IMR-90 (cell line): ENCODE measurements around the gene SMOC1. TPM values are rescaled to one million over a fixed set of nuclear protein-coding genes. Genes with fewer than 3 reads are reported as not detected.

Source experiments
- ATAC-seq: fragments of 200-7000 bp; cut with Tn5 transposase; 2 replicates; pipeline ENCODE4 v1.9.1; 2020; ENCODE audit warnings: low read depth, mild to moderate bottlenecking, moderate library complexity
- BruUV-seq: library from RNA; stranded (reverse); fragments of 400-500 nt; replicated peaks from 2 replicates; lab custom pipeline; 2021; lab: Mats Ljungman, UMichigan
- CTCF ChIA-PET: fragments of 300-600 bp; formaldehyde crosslinking; extraction: SDS; loops from one replicate; lab custom pipeline; 2021; ENCODE audit warnings: antibody characterized with exemption; lab: Yijun Ruan, JAX
- POLR2A ChIA-PET: fragments of 300-600 bp; sonication (Branson Sonifier 250); formaldehyde crosslinking; loops from one replicate; lab custom pipeline; 2022; ENCODE audit warnings: antibody characterized with exemption; ENCODE audit not compliant: unreplicated experiment; lab: Charles Lee
- DNase-seq: peaks from one replicate; pipeline ENCODE4 v3.0.0; 2013
- H2AFZ ChIP-seq: replicated peaks from 2 replicates; pipeline ENCODE3; 2013; ENCODE audit warnings: low read length, mild to moderate bottlenecking; ENCODE audit not compliant: poor library complexity
- H2AK5ac ChIP-seq: 2 replicates; pipeline ENCODE4 v1.6.1; 2013; ENCODE audit warnings: low read depth, low read length, inconsistent platforms
- H2AK9ac ChIP-seq: replicated peaks from 2 replicates; pipeline ENCODE3; 2013; ENCODE audit warnings: mild to moderate bottlenecking, low read depth, low read length, moderate library complexity; ENCODE audit not compliant: poor library complexity
- H2BK120ac ChIP-seq: 2 replicates; pipeline ENCODE4 v1.6.1; 2013; ENCODE audit warnings: low read depth, low read length, inconsistent platforms
- H2BK15ac ChIP-seq: 3 replicates; pipeline ENCODE4 v1.6.1; 2013; ENCODE audit warnings: low read depth, low read length, inconsistent platforms
- H2BK20ac ChIP-seq: 2 replicates; pipeline ENCODE4 v1.6.1; 2013; ENCODE audit warnings: low read depth, mild to moderate bottlenecking, inconsistent platforms, low read length, moderate library complexity
- H2BK5ac ChIP-seq: 2 replicates; pipeline ENCODE4 v1.6.1; 2013; ENCODE audit warnings: mild to moderate bottlenecking, low read depth, low read length, inconsistent platforms; ENCODE audit not compliant: poor library complexity, severe bottlenecking
- H3K14ac ChIP-seq: replicated peaks from 2 replicates; pipeline ENCODE4 v1.6.1; 2013; ENCODE audit warnings: low read depth, low read length, inconsistent platforms
- H3K18ac ChIP-seq: 2 replicates; pipeline ENCODE4 v1.6.1; 2013; ENCODE audit warnings: low read depth, low read length, control low read depth
- H3K23ac ChIP-seq: 2 replicates; pipeline ENCODE4 v1.6.1; 2013; ENCODE audit warnings: low read depth, low read length, inconsistent platforms
- H3K27ac ChIP-seq: 2 replicates; pipeline ENCODE4 v1.5.1; 2013; ENCODE audit warnings: mild to moderate bottlenecking, control low read depth, low read length; ENCODE audit not compliant: insufficient read depth
- H3K27me3 ChIP-seq: 2 replicates; pipeline ENCODE4 v1.6.1; 2013; ENCODE audit warnings: low read length; ENCODE audit not compliant: control insufficient read depth, insufficient read depth
- H3K36me3 ChIP-seq: 2 replicates; pipeline ENCODE4 v1.6.1; 2013; ENCODE audit warnings: low read length, mixed read lengths; ENCODE audit not compliant: control insufficient read depth, insufficient read depth
- H3K4ac ChIP-seq: 2 replicates; pipeline ENCODE4 v1.6.1; 2013; ENCODE audit warnings: low read depth, low read length, inconsistent platforms
- H3K4me1 ChIP-seq: 2 replicates; pipeline ENCODE4 v1.6.1; 2013; ENCODE audit warnings: low read length, mixed read lengths; ENCODE audit not compliant: control insufficient read depth, insufficient read depth
- H3K4me2 ChIP-seq: 2 replicates; pipeline ENCODE4 v1.6.1; 2013; ENCODE audit warnings: low read depth, mild to moderate bottlenecking, control low read depth, low read length, moderate library complexity
- H3K4me3 ChIP-seq: 2 replicates; pipeline ENCODE4 v1.5.1; 2013; ENCODE audit warnings: low read depth, mild to moderate bottlenecking, control low read depth, low read length, moderate library complexity; ENCODE audit not compliant: insufficient read depth
- H3K56ac ChIP-seq: 2 replicates; pipeline ENCODE4 v1.6.1; 2013; ENCODE audit warnings: low read length, inconsistent platforms; ENCODE audit not compliant: insufficient read depth; ENCODE audit errors: extremely low read depth
- H3K79me1 ChIP-seq, 2 experiments: 2 replicates each; pipeline ENCODE4 v1.6.1; 2013; ENCODE audit warnings: low read length in 2 of 2, inconsistent platforms in 1 of 2, low read depth in 1 of 2
- H3K9ac ChIP-seq: 2 replicates; pipeline ENCODE4 v1.6.1; 2013; ENCODE audit warnings: low read depth, low read length, control low read depth
- H3K9me1 ChIP-seq: 2 replicates; pipeline ENCODE4 v1.6.1; 2013; ENCODE audit warnings: low read length, inconsistent platforms; ENCODE audit not compliant: insufficient read depth
- H3K9me3 ChIP-seq: 2 replicates; pipeline ENCODE4 v1.6.1; 2013; ENCODE audit warnings: low read length; ENCODE audit not compliant: control insufficient read depth, insufficient read depth
- H4K20me1 ChIP-seq: 2 replicates; pipeline ENCODE4 v1.6.1; 2013; ENCODE audit warnings: low read length, inconsistent platforms; ENCODE audit not compliant: insufficient read depth
- H4K5ac ChIP-seq: 2 replicates; pipeline ENCODE4 v1.6.1; 2013; ENCODE audit warnings: mild to moderate bottlenecking, low read depth, low read length, control low read depth
- H4K8ac ChIP-seq, 2 experiments: 2 replicates each; pipeline ENCODE4 v1.6.1; 2013; ENCODE audit warnings: low read depth in 2 of 2, low read length in 2 of 2, control low read depth in 1 of 2, inconsistent platforms in 1 of 2
- H4K91ac ChIP-seq: 2 replicates; pipeline ENCODE4 v1.6.1; 2013; ENCODE audit warnings: low read depth, low read length, inconsistent platforms; ENCODE audit not compliant: insufficient read depth
- BHLHE40 ChIP-seq: fragments of 150-350 bp; IDR thresholded peaks from 2 replicates; pipeline ENCODE4 v1.6.1; 2016; ENCODE audit warnings: mild to moderate bottlenecking, low read depth, low read length
- CEBPB ChIP-seq: IDR thresholded peaks from 2 replicates; pipeline ENCODE4 v1.6.1; 2012; ENCODE audit warnings: low read depth, low read length, improper control_type of control experiment
- CTCF ChIP-seq: conservative IDR thresholded peaks from 2 replicates; pipeline ENCODE4 v1.5.1; 2012; ENCODE audit warnings: mild to moderate bottlenecking, low read depth, low read length, improper control_type of control experiment
- FOS ChIP-seq: fragments of 150-350 bp; IDR thresholded peaks from 2 replicates; pipeline ENCODE4 v1.6.1; 2016; ENCODE audit warnings: low read depth, low read length
- MAFK ChIP-seq: IDR thresholded peaks from 2 replicates; pipeline ENCODE4 v1.6.1; 2012; ENCODE audit warnings: low read depth, low read length, improper control_type of control experiment
- MXI1 ChIP-seq: IDR thresholded peaks from 2 replicates; pipeline ENCODE4 v1.6.1; 2012; ENCODE audit warnings: low read depth, mild to moderate bottlenecking, low read length, moderate library complexity, borderline replicate concordance
- NFE2L2 ChIP-seq: fragments of 150-350 bp; IDR thresholded peaks from 2 replicates; pipeline ENCODE4 v1.6.1; 2016; ENCODE audit warnings: low read depth, mild to moderate bottlenecking, low read length
- POLR2A ChIP-seq: IDR thresholded peaks from 2 replicates; pipeline ENCODE4 v1.6.1; 2012; ENCODE audit warnings: mild to moderate bottlenecking, low read depth, low read length
- RAD21 ChIP-seq: IDR thresholded peaks from 2 replicates; pipeline ENCODE4 v1.6.1; 2012; ENCODE audit warnings: low read length, improper control_type of control experiment
- RCOR1 ChIP-seq: IDR thresholded peaks from 2 replicates; pipeline ENCODE4 v1.6.1; 2012; ENCODE audit warnings: mild to moderate bottlenecking, low read length, improper control_type of control experiment; ENCODE audit not compliant: insufficient replicate concordance
- RFX5 ChIP-seq: IDR thresholded peaks from 2 replicates; pipeline ENCODE4 v1.8.0; 2012; ENCODE audit warnings: low read depth, mild to moderate bottlenecking, low read length, moderate library complexity
- WGBS, 2 experiments: methylation state at CpG; one replicate each; pipeline versions ENCODE4 v1.1.5 to v1.1.7; 2013; ENCODE audit warnings: missing lambda C conversion rate in 2 of 2; ENCODE audit not compliant: insufficient read length in 1 of 2; ENCODE audit errors: extremely low coverage in 2 of 2; 5-methylcytosine and 5-hydroxymethylcytosine counted together
- dilution Hi-C: fragments of 300-500 bp; cut with HindIII; formaldehyde crosslinking; loops from one replicate; pipeline ENCODE4 v1.14.3; 2018; ENCODE audit warnings: low sequenced_read_pairs; ENCODE audit not compliant: unreplicated experiment
- in situ Hi-C: fragments of 300-500 bp; cut with MboI; formaldehyde crosslinking; loops from 3 replicates; pipeline ENCODE4 v1.14.3; 2019; ENCODE audit warnings: low sequenced_read_pairs, inconsistent platforms, mixed read lengths
- intact Hi-C: fragments of 100-400 bp; cut with micrococcal nuclease; formaldehyde crosslinking; loops from 2 replicates; pipeline ENCODE4 v1.10.0; 2022
- polyA plus RNA-seq, 3 experiments: library from polyadenylated mRNA; depleted of rRNA; stranded (reverse); fragments of >200 nt; gene quantifications; 2 replicates each; pipeline ENCODE4 v1.2.3, GENCODE V29; 2012; ENCODE audit warnings: low replicate concordance in 1 of 3
- total RNA-seq: library from RNA; depleted of rRNA; stranded (reverse); fragments of >200 nt; gene quantifications from 2 replicates; pipeline ENCODE4 v1.2.3, GENCODE V29; 2012

SMOC1 gene
- total and polyA plus RNA-seq, 2 of the 4 experiments (the other 2 are of a cell fraction): 0.90 to 4.1 TPM

- no TSS peak for BruUV-seq
- WGBS, 2 experiments: no CpG with 5 or more reads among the region's 7 CpGs
- CTCF ChIA-PET: no interaction called here
Measured at GRCh38 chr14:69852531-69853321, 26.5 kb upstream of the SMOC1 start.

More at GRCh38 chr14:69852531-69853321, 26.5 kb upstream of the SMOC1 start:
- no peak overlapping the region for H3K14ac ChIP-seq
- no peak overlapping the region for H2BK15ac ChIP-seq
- H3K4ac ChIP-seq: no peak overlapping the region
- H2BK20ac ChIP-seq: no peak overlapping the region
- in situ Hi-C loops (no loop called here), intact Hi-C loops (no loop called here), dilution Hi-C loops (no loop called here)
- H3K36me3 ChIP-seq: no peaks in the 10 kb centered on the region
- H3K27me3 ChIP-seq: peaks cover 43% of the 10 kb centered on the region
- H3K27ac ChIP-seq: no peak overlapping the region
- H2BK5ac ChIP-seq: no peak overlapping the region
- no peak overlapping the region for H3K18ac ChIP-seq
- no peak overlapping the region for H4K5ac ChIP-seq
- H3K56ac ChIP-seq: no peak overlapping the region
- TF ChIP-seq RCOR1 (no peak), RFX5 (no peak), POLR2A (no peak), RAD21 (no peak), BHLHE40 (no peak), CTCF (no peak), CEBPB (no peak), MAFK (no peak), MXI1 (no peak), NFE2L2 (no peak), FOS (no peak)
- H3K9me3 ChIP-seq: no peaks in the 10 kb centered on the region
- H4K8ac ChIP-seq: no peak overlapping the region
- H3K4me1 ChIP-seq: no peaks in the 10 kb centered on the region
- no peak overlapping the region for H4K91ac ChIP-seq
- H3K79me1 ChIP-seq: no peaks in the 10 kb centered on the region
- no peaks in the 10 kb centered on the region for H3K9me1 ChIP-seq
- H3K23ac ChIP-seq: no peak overlapping the region
- no peak overlapping the region for H2AK5ac ChIP-seq
- no peak overlapping the region for H3K4me2 ChIP-seq
- no peak overlapping the region for H2BK120ac ChIP-seq
- no peak overlapping the region for H3K4me3 ChIP-seq
- ATAC-seq (no peak), DNase-seq (no peak)
- no peaks in the 10 kb centered on the region for H4K20me1 ChIP-seq
- POLR2A ChIA-PET: no interaction called here
- no peak overlapping the region for H2AFZ ChIP-seq
- H3K9ac ChIP-seq: no peak overlapping the region
- no peak overlapping the region for H2AK9ac ChIP-seq
